GM18511 (cell line): ENCODE measurements around the gene IL12RB1.
"Not testable (repeated sequence)": the region's sequence is repeated elsewhere in the genome, so short reads cannot be mapped to it uniquely, and the experiment has no call there.

Source experiments
- ATAC-seq: cut with Tn5 transposase; IDR thresholded peaks from one replicate; pipeline ENCODE4 v1.9.1; 2021; ENCODE audit warnings: mild to moderate bottlenecking, moderate library complexity; ENCODE audit not compliant: unreplicated experiment

The IL12RB1 gene

DNA sequence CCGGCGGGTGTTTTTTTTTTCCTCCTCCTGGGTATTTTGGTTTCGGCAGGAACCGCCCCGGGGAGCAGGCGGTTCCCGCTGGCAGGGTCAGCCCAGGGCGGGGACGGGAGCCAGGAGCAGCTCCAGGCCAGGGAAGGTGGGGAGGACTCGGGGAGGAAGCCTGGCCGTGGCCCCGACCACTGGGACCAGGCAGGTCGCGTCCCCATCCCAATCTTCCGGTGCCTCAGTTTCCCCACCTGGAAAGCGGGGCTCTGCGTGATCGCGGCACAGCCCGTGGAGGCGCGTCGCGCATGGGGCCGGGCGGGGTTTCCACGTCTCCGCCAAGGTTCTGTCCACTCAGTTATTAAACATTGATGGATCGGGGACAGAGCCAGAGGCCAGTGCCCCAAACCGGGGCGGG lies 34.8 kb downstream of the IL12RB1 start:
- no peak for ATAC-seq

DNA sequence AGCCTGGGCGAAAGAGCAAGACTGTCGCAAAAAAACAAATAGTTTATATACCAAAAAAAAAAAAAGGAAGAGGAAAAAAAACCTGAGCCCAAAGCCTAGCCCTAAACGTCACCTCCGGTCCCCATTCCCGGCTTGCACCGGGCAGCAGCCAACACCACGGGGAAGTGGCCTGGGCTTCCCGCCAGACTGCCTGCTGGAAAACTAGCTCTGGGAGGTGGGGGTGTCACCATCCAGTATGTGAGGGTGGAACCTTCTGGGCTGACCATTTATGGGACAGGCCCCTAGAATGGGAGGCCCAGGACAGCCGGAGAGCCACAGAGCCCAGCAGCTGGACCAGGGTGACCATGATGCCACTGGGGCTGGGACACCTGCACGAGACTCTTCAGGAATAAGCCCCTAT lies 37.3 kb downstream of the IL12RB1 start:
- no peak for ATAC-seq

DNA sequence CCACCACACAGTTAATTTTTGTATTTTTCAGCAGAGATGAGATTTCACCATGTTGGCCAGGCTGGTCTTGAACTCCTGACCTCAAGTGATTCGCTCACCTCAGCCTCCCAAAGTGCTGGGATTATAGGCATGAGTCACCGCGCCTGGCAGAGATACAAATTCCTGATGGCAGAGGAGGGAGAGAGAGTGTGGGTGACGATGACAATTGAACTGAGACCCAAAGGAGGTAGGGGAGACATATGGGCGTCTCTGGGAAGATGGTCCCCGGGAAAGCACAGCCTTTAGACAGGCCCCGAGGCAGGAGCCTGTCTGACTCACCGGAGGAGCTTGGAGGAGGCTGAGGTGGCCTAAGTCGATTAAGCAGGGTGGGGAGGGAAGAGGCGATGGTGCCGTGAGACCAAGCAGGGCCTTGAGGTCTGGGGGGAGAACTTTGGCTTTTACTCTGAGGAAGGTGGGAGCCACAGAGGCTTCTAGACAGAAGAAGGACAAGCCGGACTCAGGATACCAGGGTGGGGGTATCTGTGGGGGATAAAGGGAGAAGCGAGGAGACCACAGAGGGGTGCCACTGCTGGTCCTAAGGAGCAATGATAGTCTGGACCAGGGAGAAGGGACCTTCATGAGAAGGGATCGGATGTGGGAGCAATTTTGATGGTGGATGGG lies 40.5 kb downstream of the IL12RB1 start:
- no peak for ATAC-seq

DNA sequence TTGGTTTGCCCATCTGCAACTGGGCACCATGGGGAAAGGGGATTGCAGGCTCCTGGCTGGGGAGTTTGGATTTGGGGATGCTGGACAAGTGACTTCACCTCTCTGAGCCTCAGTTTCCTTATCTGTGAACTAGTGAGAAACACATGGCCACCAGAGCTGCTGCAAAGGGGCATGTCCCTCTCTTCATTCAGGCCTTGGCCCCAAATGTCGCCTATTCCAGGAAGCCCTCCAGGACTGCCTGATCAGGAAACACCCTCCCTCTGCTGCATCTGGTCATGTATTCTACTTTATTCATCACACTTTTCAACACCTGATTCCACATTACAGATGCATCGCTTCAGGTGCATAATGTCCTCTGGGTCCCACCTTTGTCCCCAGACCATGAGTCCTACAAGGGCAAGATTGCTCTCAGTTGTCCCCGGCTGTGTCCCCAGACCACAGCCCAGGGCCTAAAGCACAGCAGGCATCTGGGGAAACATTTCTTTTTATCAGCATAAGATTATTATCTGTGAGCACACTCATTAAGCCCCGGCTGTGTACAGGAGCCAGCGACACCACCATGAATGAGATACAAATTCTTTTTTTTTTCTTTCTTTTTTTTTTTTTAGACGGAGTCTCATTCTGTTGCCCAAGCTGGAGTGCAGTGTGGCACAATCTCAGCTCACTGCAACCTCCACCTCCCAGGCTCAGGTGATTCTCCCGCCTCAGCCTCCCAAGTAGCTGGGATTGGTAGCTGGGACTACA lies 41.3 kb downstream of the IL12RB1 start:
- no peak for ATAC-seq

DNA sequence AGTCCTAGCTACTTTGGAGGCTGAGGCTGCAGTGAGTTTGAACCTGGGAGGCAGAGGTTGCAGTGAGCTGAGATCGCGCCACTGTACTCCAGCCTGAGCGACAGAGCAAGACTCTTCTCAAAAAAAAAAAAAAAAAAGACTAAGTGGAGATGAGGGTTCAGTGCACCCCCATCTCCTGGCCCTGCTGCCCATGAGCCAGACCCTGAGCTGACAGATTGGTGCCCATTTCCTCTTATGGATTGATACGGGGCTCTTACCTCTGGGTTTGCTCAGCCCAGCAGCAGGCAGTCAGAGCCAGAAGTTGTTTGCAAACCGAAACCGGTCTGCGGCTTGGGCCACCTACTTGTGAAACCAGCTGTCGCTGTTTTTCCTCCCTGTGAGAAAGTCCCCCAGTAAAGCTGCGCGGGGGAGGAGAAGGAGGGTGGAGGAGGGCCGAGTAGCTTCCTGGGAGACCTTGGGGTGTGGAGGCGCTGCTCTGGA lies 41.9 kb downstream of the IL12RB1 start:
- ATAC-seq, result peak; percentile 96

DNA sequence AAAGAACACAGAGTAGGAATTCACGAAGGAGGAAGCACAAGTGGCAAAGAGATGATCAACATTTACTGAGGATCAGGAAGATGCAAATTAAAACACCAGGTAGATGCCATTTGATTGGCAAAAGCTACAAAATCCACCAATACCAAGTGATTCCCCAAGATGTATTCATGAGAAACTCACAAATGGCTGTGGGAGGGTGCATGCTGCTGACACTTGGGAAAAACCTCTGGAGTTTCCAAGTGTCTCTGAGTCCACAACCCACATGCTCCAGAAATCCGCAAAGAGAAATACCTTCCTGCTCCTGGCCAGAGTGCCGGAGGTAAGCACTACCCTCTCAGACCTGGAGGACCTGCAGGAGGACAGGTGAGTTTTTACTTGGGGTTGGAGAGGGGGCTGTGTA lies 43.1 kb downstream of the IL12RB1 start:
- ATAC-seq, result no peak

DNA sequence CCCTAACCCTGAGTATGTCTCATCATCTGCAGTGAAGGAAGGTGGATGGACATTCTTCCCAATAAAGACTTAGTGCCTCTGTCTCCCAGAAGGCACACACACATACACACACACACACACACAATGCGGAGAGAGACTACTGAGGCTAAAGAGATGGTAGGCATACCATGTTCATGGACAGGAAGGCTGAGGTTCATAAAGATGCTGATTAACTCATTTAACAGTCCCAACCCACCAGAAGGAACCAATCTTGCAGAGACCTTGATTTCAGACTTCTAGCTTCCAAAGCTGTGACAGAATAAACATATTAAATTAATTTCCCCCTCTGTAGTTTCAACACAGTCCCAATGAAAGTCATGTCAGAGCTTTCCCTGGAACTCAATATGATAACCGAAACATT lies 45.7 kb downstream of the IL12RB1 start:
- no peak for ATAC-seq

DNA sequence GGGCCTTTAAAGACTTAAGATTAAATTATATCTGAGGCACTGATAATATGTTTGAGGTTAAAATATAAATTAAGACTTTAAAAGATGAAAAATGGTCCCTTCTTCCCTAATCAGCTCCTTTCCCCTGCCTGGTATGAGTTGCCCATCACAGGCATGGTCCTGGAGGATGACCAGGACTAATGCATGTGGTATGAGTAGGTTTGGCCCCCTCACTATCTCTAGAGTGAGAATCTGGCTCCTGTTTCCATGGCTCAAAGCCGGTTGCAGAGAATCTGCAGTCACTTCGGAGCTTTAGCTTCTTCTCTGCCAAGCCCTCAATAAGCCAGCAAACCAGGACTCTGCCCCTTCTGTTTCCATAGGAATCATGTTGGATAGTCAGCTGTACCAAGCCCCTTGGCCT lies 54.6 kb downstream of the IL12RB1 start:
- not testable (repeated sequence) for ATAC-seq

DNA sequence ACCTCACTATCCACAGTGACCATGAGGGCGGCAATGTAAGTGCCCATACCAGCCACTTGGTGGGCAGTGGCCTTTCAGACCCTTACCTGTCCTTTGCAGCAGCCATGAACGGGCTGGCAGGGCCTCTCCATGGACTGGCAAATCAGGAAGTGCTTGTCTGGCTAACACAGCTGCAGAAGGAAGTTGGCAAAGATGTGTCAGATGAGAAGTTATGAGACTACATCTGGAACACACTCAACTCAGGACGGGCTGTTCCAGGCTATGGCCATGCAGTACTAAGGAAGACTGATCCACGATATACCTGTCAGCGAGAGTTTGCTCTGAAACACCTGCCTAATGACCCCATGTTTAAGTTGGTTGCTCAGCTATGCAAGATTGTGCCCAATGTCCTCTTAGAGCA lies 55.3 kb downstream of the IL12RB1 start:
- ATAC-seq, result not testable (repeated sequence)

DNA sequence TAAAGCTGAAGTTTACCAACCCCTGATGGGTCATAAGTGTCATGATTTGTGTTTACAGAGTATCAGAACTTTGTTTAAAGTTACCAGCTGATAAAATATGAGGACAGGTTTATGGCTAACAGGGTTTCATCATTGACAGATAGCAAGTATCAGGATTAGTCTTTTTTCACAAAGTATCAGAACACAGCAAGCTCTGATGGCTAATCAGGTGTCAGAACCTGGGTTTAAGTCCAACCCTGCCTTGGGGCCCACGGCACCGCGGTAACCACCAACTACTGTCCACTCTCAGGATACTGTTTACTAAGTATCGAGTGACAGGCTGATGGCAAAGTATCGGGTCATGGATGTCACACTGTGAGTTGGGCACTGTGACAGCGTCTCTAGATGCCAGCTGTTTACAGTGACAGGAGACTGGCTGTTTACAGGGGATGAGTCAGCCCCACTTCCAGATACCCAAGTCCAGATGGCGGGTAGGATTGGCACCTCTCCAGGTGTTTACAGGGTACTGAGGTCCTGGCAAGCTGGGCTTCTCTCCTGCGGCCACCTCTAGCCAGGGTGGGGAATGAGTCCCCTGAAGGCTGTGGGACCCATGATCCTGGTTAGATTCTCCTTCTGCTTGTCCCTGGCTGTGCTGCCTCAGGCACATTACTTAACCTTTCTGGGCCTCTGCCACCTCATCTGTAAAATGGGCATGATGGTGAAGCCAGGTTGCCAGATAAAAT lies 57.0 kb downstream of the IL12RB1 start:
- no peak for ATAC-seq

DNA sequence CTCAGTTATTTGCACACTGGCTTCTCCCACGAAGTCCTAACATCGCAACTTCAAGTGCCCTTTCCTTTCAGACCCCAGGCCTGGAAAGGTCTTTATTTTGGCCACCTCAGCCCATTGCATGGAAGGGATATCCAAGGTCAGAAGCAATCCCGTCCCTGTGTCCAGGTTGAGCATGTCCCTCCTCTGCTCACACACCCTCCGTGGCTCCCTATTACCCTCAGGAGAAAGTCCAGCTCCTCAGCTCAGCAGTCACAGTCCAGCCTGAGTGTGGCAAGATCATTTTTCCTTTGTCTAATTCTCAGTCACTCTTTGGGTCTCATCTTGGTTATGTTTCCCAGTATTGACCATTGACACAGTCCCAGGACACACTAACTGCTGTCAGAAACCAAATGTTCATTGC lies 59.6 kb downstream of the IL12RB1 start:
- no peak for ATAC-seq

DNA sequence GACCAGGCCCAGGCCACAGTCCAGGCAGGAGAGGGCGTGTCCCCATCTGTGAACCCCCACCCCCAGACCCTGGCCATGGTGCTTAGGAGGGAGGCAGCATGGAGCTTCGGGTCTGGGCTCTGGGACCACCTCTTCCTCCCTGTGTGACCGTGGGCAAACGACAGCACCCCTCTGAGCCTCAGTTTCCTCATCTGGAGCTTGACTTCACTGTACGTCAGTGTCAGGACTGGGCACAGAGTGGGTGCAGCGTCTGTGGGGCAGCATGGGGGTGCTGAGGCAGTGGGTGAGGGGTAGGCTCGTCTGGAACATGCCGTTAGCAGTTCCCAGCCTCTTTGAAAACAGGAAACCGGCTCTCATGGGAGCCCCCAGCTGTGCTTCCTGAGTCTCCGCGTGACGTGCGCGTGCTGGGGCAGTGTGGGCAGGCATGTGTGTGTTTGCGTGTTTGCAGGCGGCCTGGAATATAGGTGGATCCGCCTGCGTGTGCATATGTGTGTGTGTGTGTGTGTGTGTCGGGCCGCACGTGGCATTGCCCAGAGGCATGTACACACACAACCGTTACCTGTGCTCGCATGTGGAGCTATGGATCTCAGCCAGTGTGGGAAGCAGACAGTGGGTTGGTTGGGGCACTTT lies 63.0 kb downstream of the IL12RB1 start:
- no peak for ATAC-seq

DNA sequence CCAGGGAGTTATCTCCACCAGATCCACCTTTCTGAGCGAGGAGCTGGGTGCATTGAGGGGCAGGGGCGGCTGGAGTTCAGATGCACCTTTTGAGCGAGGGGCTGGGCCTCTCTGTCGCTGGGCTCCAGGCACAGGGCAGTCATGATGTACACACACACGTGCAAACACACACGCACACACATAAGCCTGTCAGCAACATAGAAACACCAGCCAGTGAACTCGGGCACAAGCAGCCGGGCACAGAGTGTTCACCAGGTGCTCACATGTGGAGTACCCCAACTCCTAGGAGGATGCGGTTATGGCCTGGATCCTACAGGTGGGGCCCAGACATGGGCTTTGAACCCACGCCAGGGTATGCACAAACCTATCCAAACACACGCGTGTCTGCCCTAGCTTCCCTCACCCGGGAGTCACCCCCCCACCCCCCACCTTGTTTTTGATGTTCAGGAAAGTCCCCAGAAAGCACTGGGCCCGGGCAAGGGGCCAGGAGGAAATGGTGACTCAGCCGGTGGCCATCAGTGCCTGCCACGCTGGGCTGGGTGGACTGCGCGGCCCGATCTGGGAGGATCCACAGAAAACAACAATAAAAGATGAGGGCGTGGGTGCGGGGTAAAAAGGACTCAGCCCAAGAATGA lies 65.5 kb downstream of the IL12RB1 start:
- no peak for ATAC-seq

DNA sequence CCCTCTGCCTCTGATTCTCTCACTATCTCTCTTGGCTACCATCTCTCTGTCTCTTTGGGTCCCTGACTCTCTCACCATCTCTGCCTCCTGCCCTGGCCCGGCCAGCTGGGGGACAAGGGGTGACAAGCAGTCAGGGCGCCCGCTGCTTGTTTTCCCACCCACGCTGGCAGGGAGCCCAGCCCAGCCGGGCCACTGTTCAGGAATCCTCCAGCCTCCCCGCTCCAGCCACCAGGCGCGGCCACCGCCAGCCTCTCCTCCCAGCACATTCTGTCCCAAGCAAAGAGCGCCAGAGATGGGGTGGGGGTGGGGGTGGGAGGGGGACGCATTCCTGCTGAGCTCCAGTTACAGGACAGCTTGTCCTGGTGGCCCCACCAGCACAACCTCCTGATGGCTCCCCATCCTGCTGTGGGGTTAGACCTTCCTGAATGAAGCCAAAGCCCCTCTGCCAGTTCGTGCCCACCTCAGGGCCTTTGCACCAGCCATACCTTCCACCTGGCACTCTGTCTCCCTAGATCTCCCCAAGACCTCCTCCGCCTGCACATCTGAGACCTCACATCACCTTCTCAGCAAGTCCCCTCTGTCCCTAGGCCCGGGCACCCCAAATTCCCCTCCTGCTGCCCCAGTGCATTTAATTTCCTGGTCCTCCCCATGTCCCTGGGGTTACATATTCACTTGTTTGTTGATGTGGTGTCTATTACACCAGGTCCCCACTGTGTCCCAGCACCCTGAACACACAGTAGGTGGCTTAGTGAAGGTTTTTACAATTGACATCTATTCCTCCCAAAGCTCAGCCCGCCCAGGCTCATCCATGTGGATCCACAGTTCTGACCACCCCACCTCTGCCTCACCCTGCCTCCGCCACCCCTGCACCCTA lies 66.3 kb downstream of the IL12RB1 start:
- ATAC-seq, result no peak

DNA sequence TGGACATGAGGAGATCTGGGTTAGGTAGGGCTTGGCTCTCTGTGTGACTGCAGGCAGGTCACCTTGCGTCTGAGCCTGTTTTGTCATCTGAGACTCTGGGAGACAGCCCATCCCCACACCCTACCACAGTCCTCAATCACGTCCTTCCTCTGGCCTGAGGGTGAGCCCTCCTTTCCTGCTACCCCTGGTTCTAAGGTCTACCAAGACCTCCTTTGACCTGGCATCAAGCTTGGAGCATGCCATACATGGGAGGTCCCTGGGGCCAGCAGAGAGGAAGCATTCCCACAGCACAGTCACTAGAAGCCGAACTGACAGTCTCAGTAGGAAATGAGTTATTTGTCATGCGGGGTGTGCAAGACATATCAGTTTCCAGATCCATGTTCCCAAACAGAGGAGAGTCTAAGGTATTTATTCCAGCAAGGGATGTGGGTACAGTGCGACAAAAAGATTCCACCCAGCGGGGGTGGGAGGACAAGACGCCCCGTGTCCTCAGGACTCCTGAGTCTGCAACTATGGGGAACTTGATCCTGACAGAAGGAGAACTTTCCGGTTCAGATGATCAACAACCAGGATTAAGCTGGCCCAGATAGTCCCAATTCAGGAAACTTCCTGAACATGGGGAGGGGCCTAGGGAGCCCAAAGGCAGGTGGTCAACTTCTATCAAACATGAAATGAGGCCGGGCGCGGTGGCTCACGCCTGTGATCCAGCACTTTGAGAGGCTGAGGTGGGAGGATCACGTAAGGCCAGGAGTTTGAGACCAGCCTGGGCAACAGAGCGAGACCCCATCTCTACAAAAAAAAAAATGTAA lies 69.3 kb downstream of the IL12RB1 start:
- ATAC-seq, result no peak

DNA sequence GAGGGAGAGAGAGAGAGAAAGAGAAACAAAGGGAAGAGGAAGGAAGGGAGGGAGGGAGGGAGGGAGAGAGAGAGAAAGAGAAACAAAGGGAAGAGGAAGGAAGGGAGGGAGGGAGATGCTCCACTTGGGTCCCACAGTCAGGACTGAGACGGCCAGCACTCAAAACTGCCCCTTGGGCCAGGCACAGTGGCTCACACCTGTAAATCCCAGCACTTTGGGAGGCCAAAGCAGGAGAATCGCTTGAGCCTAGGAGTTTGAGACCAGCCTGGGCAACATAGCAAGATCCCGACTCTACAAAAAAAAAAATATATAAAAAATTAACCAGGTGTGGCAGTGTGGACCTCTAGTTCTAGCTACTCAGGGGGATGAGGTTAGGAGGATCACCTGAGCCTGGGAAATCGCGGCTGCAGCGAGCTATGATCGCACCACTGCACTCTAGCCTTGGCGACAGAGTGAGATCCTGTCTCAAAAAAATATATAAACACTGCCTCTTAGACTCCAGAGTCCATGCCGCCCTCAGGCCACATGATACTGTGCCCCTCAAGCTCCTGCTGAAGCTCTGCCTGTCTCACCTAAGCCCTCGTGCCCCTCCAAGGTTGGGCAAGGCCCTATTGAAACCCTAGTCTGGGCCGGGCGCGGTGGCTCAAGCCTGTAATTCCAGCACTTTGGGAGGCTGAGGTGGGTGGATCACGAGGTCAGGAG lies 70.4 kb downstream of the IL12RB1 start:
- no peak for ATAC-seq

DNA sequence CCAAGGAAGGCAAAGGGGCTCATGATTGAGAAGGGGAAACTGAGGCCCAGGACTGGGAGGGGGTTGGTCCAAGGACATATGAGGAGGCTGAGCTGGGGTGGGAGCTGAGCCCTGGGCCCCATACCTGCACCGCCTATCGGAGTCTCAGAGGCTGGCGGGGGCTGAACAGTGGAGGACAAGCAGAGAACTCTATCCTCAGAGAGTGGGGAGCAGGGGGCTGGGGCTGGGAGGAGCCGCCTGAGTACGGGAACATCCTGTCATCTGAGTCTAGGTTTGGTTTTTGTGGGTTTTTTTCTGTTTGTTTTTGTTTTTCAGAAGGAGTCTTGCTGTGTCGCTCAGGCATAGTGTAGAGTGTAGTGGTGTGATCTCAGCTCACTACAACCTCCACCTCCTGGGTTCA lies 72.5 kb downstream of the IL12RB1 start:
- no peak for ATAC-seq
